GM19239 (cell line): ENCODE data around the gene NEK4.

Experiments used
- DNase-seq: peaks from one replicate; pipeline ENCODE4 v3.0.0; 2011; ENCODE audit warnings: low spot score; ENCODE audit not compliant: insufficient read length
- FAIRE-seq: peaks from 2 replicates; lab custom pipeline; 2011; peaks lifted over from hg19 to GRCh38; lab: Jason Lieb, UNC

The NEK4 gene

GRCh38 chr3:52793702-52794611 is 23.2 kb upstream of the NEK4 start:
- no peak for FAIRE-seq
- no peak for DNase-seq

GRCh38 chr3:52792961-52793695 is 22.4 kb upstream of the NEK4 start:
- DNase-seq, result no peak
- no peak for FAIRE-seq

GRCh38 chr3:52792413-52792812 is 21.7 kb upstream of the NEK4 start:
- no peak for DNase-seq
- no peak for FAIRE-seq

- FAIRE-seq (no peak), DNase-seq (no peak)
Observed at GRCh38 chr3:52791928-52792327, 21.2 kb upstream of the NEK4 start.

- FAIRE-seq (no peak), DNase-seq (no peak)
Observed at GRCh38 chr3:52791366-52791765, 20.6 kb upstream of the NEK4 start.

GRCh38 chr3:52790741-52791140 is 20.0 kb upstream of the NEK4 start:
- DNase-seq (no peak), FAIRE-seq (no peak)

GRCh38 chr3:52790337-52790736 is 19.6 kb upstream of the NEK4 start:
- FAIRE-seq (no peak), DNase-seq (no peak)

GRCh38 chr3:52789746-52790040 is 19.0 kb upstream of the NEK4 start:
- DNase-seq (no peak), FAIRE-seq (no peak)

- DNase-seq (no peak), FAIRE-seq (no peak)
Observed at GRCh38 chr3:52788890-52789745, 18.4 kb upstream of the NEK4 start.

GRCh38 chr3:52787672-52788625 is 17.2 kb upstream of the NEK4 start:
- DNase-seq (no peak), FAIRE-seq (no peak)

GRCh38 chr3:52787246-52787645 is 16.5 kb upstream of the NEK4 start:
- DNase-seq, result no peak
- FAIRE-seq, result no peak

GRCh38 chr3:52786330-52787215 is 15.8 kb upstream of the NEK4 start:
- no peak for FAIRE-seq
- no peak for DNase-seq

- no peak for FAIRE-seq
- no peak for DNase-seq
Observed at GRCh38 chr3:52784931-52785590, 14.3 kb upstream of the NEK4 start.

GRCh38 chr3:52784021-52784621 is 13.4 kb upstream of the NEK4 start:
- DNase-seq (no peak), FAIRE-seq (no peak)

GRCh38 chr3:52783211-52783555 is 12.4 kb upstream of the NEK4 start:
- FAIRE-seq (no peak), DNase-seq (no peak)

- no peak for DNase-seq
- no peak for FAIRE-seq
Observed at GRCh38 chr3:52782412-52783210, 11.9 kb upstream of the NEK4 start.

GRCh38 chr3:52781741-52782140 is 11.0 kb upstream of the NEK4 start:
- FAIRE-seq, result no peak
- DNase-seq, result no peak
